Gastroesophageal sphincter (tissue), 4 donors: ENCODE results near the gene TRIO. TPM values are rescaled to one million over a fixed set of nuclear protein-coding genes. Genes with fewer than 3 reads are reported as not detected.

Source experiments
- ATAC-seq: fragments of 150-250 bp; one replicate; pipeline ENCODE4 v1.9.1; 2016; ENCODE audit warnings: mild to moderate bottlenecking, moderate library complexity
- H3K27ac ChIP-seq, 4 donors: fragments of 200-600 bp; sonication (generic) in 3 of 4; 1 replicate in 3 of 4; 2 replicates in 1 of 4; pipeline ENCODE4 v1.5.1; 2016 to 2019
- H3K27me3 ChIP-seq: fragments of 200-600 bp; sonication (generic); one replicate; pipeline ENCODE4 v1.5.1; 2019
- H3K36me3 ChIP-seq, 2 donors: fragments of 200-600 bp; sonication (generic); one replicate each; pipeline ENCODE4 v1.5.1; 2019; ENCODE audit warnings: control low read depth in 1 of 2
- H3K4me1 ChIP-seq, 3 donors: fragments of 200-600 bp; sonication (generic); 1 replicate in 2 of 3; 2 replicates in 1 of 3; pipeline ENCODE4 v1.5.1; 2016 to 2019; ENCODE audit warnings: control low read depth in 2 of 3
- H3K4me3 ChIP-seq, 2 donors: fragments of 200-600 bp; sonication (generic); one replicate each; pipeline ENCODE4 v1.5.1; 2019; ENCODE audit warnings: mild to moderate bottlenecking in 1 of 2, moderate library complexity in 1 of 2
- H3K9me3 ChIP-seq, 3 donors: fragments of 200-600 bp; sonication (generic); one replicate each; pipeline ENCODE4 v1.5.1; 2017 to 2019; ENCODE audit warnings: control low read depth in 2 of 3
- CTCF ChIP-seq, 4 experiments: fragments of 200-600 bp in 2 of 4; fragments of 450-650 bp in 2 of 4; sonication (generic) in 1 of 4; IDR thresholded peaks; one replicate each; pipeline ENCODE4 v1.5.1; 2017 to 2019; ENCODE audit warnings: antibody characterized with exemption in 4 of 4, mild to moderate bottlenecking in 2 of 4, moderate library complexity in 2 of 4
- EP300 ChIP-seq: sonication (generic); formaldehyde crosslinking; IDR thresholded peaks from one replicate; pipeline ENCODE4 v1.6.1; 2017; ENCODE audit warnings: antibody characterized with exemption, mild to moderate bottlenecking
- POLR2A ChIP-seq, 2 donors: fragments of 450-650 bp; IDR thresholded peaks; one replicate each; pipeline ENCODE4 v1.6.1; 2017; ENCODE audit warnings: antibody characterized with exemption in 2 of 2, mild to moderate bottlenecking in 2 of 2, moderate library complexity in 1 of 2
- POLR2AphosphoS5 ChIP-seq: sonication (generic); formaldehyde crosslinking; IDR thresholded peaks from one replicate; pipeline ENCODE4 v1.6.1; 2017; ENCODE audit warnings: antibody characterized with exemption
- WGBS, 2 donors: methylation state at CpG; one replicate each; pipeline ENCODE4 v1.1.5; 2018; ENCODE audit warnings: low coverage in 1 of 2; 5-methylcytosine and 5-hydroxymethylcytosine counted together
- total RNA-seq, 4 donors: library from RNA; depleted of rRNA; stranded (reverse); fragments of >200 nt; gene quantifications; one replicate each; pipeline ENCODE4 v1.1.0, GENCODE V29; 2016

Gene TRIO
- total RNA-seq, 4 donors from 2014 or later: 69.2 to 257 (median 172) TPM

GRCh38 chr5:14184082-14184481, 40.9 kb downstream of the TRIO start:
- 25 to 28% methylated on average over 4 to 6 of the region's 7 CpGs for WGBS, 2 donors
- H3K36me3 ChIP-seq: no peaks in the 10 kb centered on the region
- H3K4me3 ChIP-seq: peak overlapping the region; percentile 31 to 44
- peaks cover 15 to 98% (median 48%) of the 10 kb centered on the region in 3 donors for H3K4me1 ChIP-seq
- no peaks in the 10 kb centered on the region for H3K9me3 ChIP-seq
- no peak for ATAC-seq
- TF ChIP-seq POLR2A (IDR thresholded peaks at IDR 0.05): no peak
- no peak for TF ChIP-seq EP300
- TF ChIP-seq POLR2AphosphoS5: peak; percentile 4
- H3K27me3 ChIP-seq: no peaks in the 10 kb centered on the region
- H3K27ac ChIP-seq: peak overlapping the region; percentile 93 to 100 (median 97)

DNA sequence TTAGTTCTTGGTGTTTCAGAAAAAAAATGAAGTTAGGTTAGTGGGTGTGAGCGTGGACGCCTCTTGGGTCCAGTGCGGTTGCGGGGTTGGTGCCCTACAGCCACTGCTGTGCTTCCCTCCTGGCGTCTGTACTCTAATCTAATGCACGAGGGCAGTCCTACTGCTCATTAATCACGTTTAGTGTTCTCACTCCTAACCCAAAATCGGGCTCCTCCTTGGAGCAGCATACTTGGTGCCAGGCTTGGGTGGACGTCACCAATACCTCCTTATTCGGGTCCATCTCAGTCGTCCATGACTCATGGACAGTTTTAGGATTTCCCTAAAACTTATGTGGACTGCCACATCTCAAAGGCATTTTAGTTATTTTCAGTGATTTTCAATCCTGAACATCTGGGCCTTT, 41.6 kb downstream of the TRIO start:
- H3K36me3 ChIP-seq: no peaks in the 10 kb centered on the region
- H3K27me3 ChIP-seq: no peaks in the 10 kb centered on the region
- H3K4me3 ChIP-seq: peak overlapping the region in 1 of 2 donors; percentile 44
- 52 to 63% methylated on average over 10 to 11 of the region's 11 CpGs for WGBS, 2 donors
- TF ChIP-seq POLR2A (IDR thresholded peaks at IDR 0.05) (no peak), POLR2AphosphoS5 (peak; percentile 94)
- H3K4me1 ChIP-seq: peaks cover 20 to 98% (median 49%) of the 10 kb centered on the region in 3 donors
- ATAC-seq: peak; percentile 50
- H3K9me3 ChIP-seq: no peaks in the 10 kb centered on the region
- peak overlapping the region; percentile 93 to 100 (median 97) for H3K27ac ChIP-seq

- peak overlapping the region in 1 of 2 donors; percentile 44 for H3K4me3 ChIP-seq
- WGBS, 2 donors: 25 to 31% methylated on average over 4 to 5 of the region's 7 CpGs
- H3K27ac ChIP-seq: peak overlapping the region; percentile 93 to 100 (median 97)
- peaks cover 20 to 98% (median 49%) of the 10 kb centered on the region in 3 donors for H3K4me1 ChIP-seq
- TF ChIP-seq EP300 (no peak), CTCF (IDR thresholded peaks at IDR 0.05) (no peak), POLR2AphosphoS5 (peak; percentile 33), POLR2A (IDR thresholded peaks at IDR 0.05) (no peak)
- ATAC-seq: peak; percentile 44
- no peaks in the 10 kb centered on the region for H3K36me3 ChIP-seq
- no peaks in the 10 kb centered on the region for H3K9me3 ChIP-seq
- no peaks in the 10 kb centered on the region for H3K27me3 ChIP-seq
Observed at GRCh38 chr5:14185326-14186058, 42.4 kb downstream of the TRIO start.

DNA sequence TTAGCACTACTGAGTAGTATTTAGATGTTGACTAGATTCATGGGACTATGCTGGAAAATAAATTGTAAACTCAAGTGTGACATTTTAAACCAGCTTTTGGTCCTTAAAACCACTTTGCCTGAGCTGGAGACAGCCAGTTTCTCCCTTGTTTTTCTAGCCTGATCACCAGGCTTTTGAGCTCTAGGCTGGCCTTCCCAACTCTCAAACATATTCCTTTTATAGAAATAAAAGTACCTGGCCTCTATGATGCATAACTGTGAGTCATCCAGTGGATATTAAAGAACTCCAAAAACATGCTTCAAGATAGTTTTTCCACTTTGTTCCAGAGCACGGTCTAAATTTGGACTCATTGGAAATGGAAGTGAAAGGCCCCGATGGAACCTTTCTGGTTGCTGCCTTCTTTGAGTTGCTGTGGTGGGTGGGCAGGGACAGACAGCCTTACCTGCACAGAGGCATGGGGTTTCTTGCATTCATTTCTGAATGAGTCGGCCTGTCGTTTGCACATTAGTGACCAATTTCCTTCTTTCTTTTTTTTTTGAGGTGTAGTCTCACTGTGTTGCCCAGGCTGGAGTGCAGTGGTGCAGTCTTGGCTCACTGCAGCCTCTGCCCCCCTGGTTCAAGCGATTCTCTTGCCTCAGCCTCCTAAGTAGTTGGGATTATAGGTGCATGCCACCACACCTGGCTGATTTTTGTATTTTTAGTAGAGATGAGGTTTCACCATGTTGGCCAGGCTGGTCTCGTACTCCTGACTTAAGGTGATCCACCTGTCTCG, 43.1 kb downstream of the TRIO start:
- peak overlapping the region; percentile 93 to 100 (median 97) for H3K27ac ChIP-seq
- no peaks in the 10 kb centered on the region for H3K36me3 ChIP-seq
- ATAC-seq: peak; percentile 61
- H3K4me3 ChIP-seq: no peak overlapping the region
- H3K27me3 ChIP-seq: no peaks in the 10 kb centered on the region
- WGBS, 2 donors: 46 to 56% methylated on average over 4 to 6 of the region's 7 CpGs
- peaks cover 25 to 100% (median 47%) of the 10 kb centered on the region in 3 donors for H3K4me1 ChIP-seq
- H3K9me3 ChIP-seq: no peaks in the 10 kb centered on the region
- TF ChIP-seq CTCF (IDR thresholded peaks at IDR 0.05) (no peak), EP300 (no peak), POLR2AphosphoS5 (peak; percentile 72), POLR2A (IDR thresholded peaks at IDR 0.05) (peak; percentile 16 to 25)

- no peak for ATAC-seq
- Histone ChIP-seq H3K27ac (peak overlapping the region; percentile 93 to 100 (median 97)), H3K27me3 (no peaks in the 10 kb centered on the region), H3K9me3 (no peaks in the 10 kb centered on the region), H3K4me3 (no peak overlapping the region), H3K36me3 (no peaks in the 10 kb centered on the region), H3K4me1 (peaks cover 28 to 100% (median 40%) of the 10 kb centered on the region in 3 donors)
- WGBS, 2 donors: 43 to 54% methylated on average over 3 of the region's 3 CpGs
- no peak for TF ChIP-seq POLR2A (IDR thresholded peaks at IDR 0.05)
- TF ChIP-seq EP300: no peak
Observed at GRCh38 chr5:14187157-14187556, 44.0 kb downstream of the TRIO start.

- ATAC-seq: no peak
- H3K27ac ChIP-seq: peak overlapping the region; percentile 93 to 100 (median 97)
Observed at GRCh38 chr5:14187660-14188059, 44.5 kb downstream of the TRIO start.

More at GRCh38 chr5:14187660-14188059, 44.5 kb downstream of the TRIO start:
- Histone ChIP-seq H3K4me1 (peaks cover 31 to 100% (median 38%) of the 10 kb centered on the region in 3 donors), H3K36me3 (no peaks in the 10 kb centered on the region), H3K4me3 (no peak overlapping the region), H3K9me3 (no peaks in the 10 kb centered on the region), H3K27me3 (no peaks in the 10 kb centered on the region)
- WGBS, 2 donors: 54 to 59% methylated on average over 5 of the region's 5 CpGs
- TF ChIP-seq POLR2A (IDR thresholded peaks at IDR 0.05) (no peak), CTCF (IDR thresholded peaks at IDR 0.05) (no peak), POLR2AphosphoS5 (no peak), EP300 (no peak)
